Small intestine (tissue), 7 donors: ENCODE measurements around the gene MRPL20. TPM values are rescaled to one million over a fixed set of nuclear protein-coding genes. Genes with fewer than 3 reads are reported as not detected.
A peak's percentile ranks its signal among the peaks of the same experiment; 100 is the strongest.
"Not testable (repeated sequence)": the region's sequence is repeated elsewhere in the genome, so short reads cannot be mapped to it uniquely, and the experiment has no call there.

Experiments
- DNase-seq, 2 donors: peaks; one replicate each; pipeline versions ENCODE4 v3.0.0 to v3.0.0-alpha.2; 2013
- FAIRE-seq: peaks from 2 replicates; lab custom pipeline; 2012; peaks lifted over from hg19 to GRCh38; lab: Jason Lieb, UNC
- H3K27ac ChIP-seq, 3 donors: one replicate each; pipeline ENCODE4 v1.5.1; 2013; ENCODE audit warnings: low read length in 2 of 3, mild to moderate bottlenecking in 2 of 3, control low read depth in 1 of 3, inconsistent platforms in 1 of 3, low read depth in 1 of 3, moderate library complexity in 1 of 3
- H3K27me3 ChIP-seq, 3 donors: one replicate each; pipeline ENCODE4 v1.6.1; 2013; ENCODE audit warnings: low read length in 3 of 3, inconsistent platforms in 1 of 3; ENCODE audit not compliant: control insufficient read depth in 3 of 3, insufficient read depth in 3 of 3
- H3K36me3 ChIP-seq, 3 donors: one replicate each; pipeline ENCODE4 v1.6.1; 2013; ENCODE audit warnings: low read length in 3 of 3, inconsistent platforms in 1 of 3, low read depth in 1 of 3, mild to moderate bottlenecking in 1 of 3, moderate library complexity in 1 of 3; ENCODE audit not compliant: control insufficient read depth in 3 of 3, insufficient read depth in 2 of 3
- H3K4me1 ChIP-seq, 3 donors: one replicate each; pipeline ENCODE4 v1.6.1; 2013; ENCODE audit warnings: low read length in 2 of 3, inconsistent platforms in 1 of 3, low read depth in 1 of 3, mild to moderate bottlenecking in 1 of 3, moderate library complexity in 1 of 3; ENCODE audit not compliant: control insufficient read depth in 3 of 3, insufficient read depth in 2 of 3
- H3K4me3 ChIP-seq, 3 donors: one replicate each; pipeline ENCODE4 v1.5.1; 2013; ENCODE audit warnings: low read length in 3 of 3, control low read depth in 1 of 3, inconsistent platforms in 1 of 3, low read depth in 1 of 3, mild to moderate bottlenecking in 1 of 3, moderate library complexity in 1 of 3
- H3K9me3 ChIP-seq, 2 donors: one replicate each; pipeline ENCODE4 v1.6.1; 2013; ENCODE audit warnings: low read depth in 1 of 2, low read length in 1 of 2; ENCODE audit not compliant: control insufficient read depth in 2 of 2, insufficient read depth in 1 of 2
- WGBS, 3 donors: extraction: QIAGEN DNeasy Blood & Tissue Kit; methylation state at CpG; one replicate each; pipeline ENCODE4 v1.1.7; 2013; 5-methylcytosine and 5-hydroxymethylcytosine counted together
- polyA plus RNA-seq, 4 donors: library from polyadenylated mRNA; stranded (reverse) in 3 of 4; unstranded in 1 of 4; fragments of 200-250 nt in 3 of 4; fragments of 120-200 nt in 1 of 4; gene quantifications; one replicate each; pipeline versions ENCODE4 v1.2.1 to v1.2.3, GENCODE V29; 2013
- donor health status: healthy with polysubstance abuse.
- donor health status: control.
- donor health status: control.
- donor health status: Bipolar disorder and iron deficiency.
- donor health status: healthy.

MRPL20 gene
- polyA plus RNA-seq, 4 donors: 135 to 221 (median 167) TPM

DNA sequence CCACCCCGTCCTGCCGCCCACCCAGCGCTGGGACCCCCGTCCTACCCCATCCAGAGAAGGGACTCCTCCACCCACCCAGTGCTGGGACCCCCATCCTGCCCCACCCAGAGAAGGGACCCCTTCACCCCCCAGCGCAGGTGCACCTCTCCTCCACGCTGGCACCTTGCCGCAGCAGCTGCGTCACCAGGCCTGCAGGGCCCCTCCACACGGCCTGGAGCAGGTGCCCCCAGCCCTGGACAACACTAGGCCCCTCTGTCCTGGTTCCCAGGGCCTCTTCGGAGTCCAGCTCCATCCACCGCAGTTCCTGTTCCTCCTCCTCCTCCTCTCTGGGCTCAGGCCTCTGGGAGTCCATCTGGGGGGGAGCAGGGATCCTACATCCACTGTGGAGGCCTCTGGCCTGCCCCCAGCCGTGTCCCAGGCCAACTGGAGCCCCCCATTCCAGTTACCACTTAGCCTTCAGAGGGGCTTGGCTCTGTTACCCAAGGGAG, 13.6 kb upstream of the MRPL20 start:
- 77 to 81% (median 81%) methylated on average over 8 to 12 of the region's 12 CpGs for WGBS, 3 donors
- no peak for DNase-seq

GRCh38 chr1:1419813-1420653, 12.9 kb upstream of the MRPL20 start:
- DNase-seq (peak in 1 of 2 donors; percentile 56), FAIRE-seq (no peak)
- Histone ChIP-seq H3K27ac (peak overlapping the region in 1 of 3 donors; percentile 24), H3K36me3 (no peaks in the 10 kb centered on the region), H3K9me3 (no peaks in the 10 kb centered on the region), H3K27me3 (peaks cover 1 to 15% (median 10%) of the 10 kb centered on the region in 3 donors), H3K4me3 (peak overlapping the region; percentile 0 to 23 (median 1)), H3K4me1 (no peaks in the 10 kb centered on the region)
- WGBS, 3 donors: 11 to 34% (median 19%) methylated on average over 33 to 112 of the region's 112 CpGs

More for the DNA sequence above, 13.6 kb upstream of the MRPL20 start:
- no peak overlapping the region for H3K27ac ChIP-seq
- FAIRE-seq: no peak
- H3K9me3 ChIP-seq: no peaks in the 10 kb centered on the region
- H3K4me3 ChIP-seq: no peak overlapping the region
- H3K36me3 ChIP-seq: no peaks in the 10 kb centered on the region
- H3K27me3 ChIP-seq: peaks cover 1 to 15% (median 10%) of the 10 kb centered on the region in 3 donors
- H3K4me1 ChIP-seq: peaks cover 0 to 2% (median 0%) of the 10 kb centered on the region in 3 donors

DNA sequence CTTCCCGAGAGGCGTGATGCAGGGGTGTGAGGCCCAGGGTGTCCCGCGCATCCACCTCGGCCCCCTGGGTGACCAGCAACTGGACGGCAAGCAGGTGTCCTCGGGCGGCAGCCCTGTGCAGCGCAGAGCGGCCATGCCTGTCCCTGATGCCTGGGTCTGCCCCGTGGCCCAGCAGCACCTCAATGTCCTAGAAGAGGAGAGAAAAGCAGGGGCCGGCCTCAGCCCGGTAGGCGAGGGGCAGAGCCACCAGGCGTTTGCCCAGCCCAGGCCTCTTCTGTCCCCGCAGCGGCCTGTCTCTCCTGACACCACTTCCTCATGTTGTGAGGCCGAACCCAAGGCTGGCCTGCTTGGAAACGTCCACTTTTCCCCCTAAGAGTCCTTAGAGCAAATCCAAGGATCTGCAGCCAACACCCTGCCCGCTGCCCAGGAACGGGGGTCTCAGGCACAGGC, 12.3 kb upstream of the MRPL20 start:
- 85 to 90% (median 88%) methylated on average over 21 of the region's 21 CpGs for WGBS, 3 donors
- peaks cover 1 to 15% (median 10%) of the 10 kb centered on the region in 3 donors for H3K27me3 ChIP-seq
- peak overlapping the region in 1 of 3 donors; percentile 24 for H3K27ac ChIP-seq
- peak overlapping the region in 1 of 3 donors; percentile 0 for H3K4me3 ChIP-seq
- no peaks in the 10 kb centered on the region for H3K4me1 ChIP-seq
- DNase-seq (no peak), FAIRE-seq (no peak)
- no peaks in the 10 kb centered on the region for H3K9me3 ChIP-seq
- H3K36me3 ChIP-seq: no peaks in the 10 kb centered on the region

DNA sequence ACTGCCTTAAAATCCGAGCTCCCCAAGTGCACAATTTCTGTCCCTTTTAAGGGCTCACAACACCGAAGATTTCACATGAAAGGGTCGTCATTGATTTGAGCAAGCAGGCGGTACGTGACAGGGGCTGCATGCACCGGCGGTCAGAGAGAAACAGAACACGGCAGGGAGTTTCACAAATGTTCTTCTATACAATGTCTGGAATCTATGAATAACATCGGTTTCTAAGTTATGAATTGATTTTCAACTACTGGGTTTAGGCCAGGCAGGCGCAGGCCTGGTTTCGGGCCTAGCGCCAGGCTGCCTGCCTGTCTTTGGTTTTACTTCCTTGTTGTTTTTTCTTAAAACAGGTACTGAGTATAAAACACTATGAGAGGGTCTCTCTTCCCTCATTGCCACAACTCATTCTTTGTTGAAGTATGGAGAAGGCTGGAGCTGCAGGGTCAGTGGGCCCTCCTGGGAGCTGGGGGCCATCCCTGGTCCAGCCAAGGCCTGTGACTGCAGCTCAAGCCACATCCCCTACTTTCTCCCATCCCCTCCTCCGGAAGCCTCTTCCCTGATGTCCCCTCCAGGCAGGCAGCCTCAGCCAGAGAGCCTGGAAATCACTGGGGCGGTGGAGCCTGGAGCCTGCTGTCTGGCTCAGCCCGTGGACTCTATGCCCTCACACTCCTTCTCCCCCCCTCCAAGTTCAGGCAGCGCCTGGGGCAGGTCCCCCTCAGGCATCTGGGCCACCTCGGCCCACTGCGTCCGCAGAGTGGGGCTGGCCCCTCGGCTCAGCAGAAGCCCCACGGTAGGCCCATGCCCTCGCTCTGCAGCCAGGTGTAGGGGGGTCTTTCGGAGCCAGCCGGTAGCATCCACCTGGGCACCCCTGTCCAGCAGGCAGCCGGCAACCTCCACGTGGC, 11.6 kb upstream of the MRPL20 start:
- Histone ChIP-seq H3K36me3 (no peaks in the 10 kb centered on the region), H3K27ac (no peak overlapping the region)
- 90 to 92% (median 91%) methylated on average over 24 to 26 of the region's 26 CpGs for WGBS, 3 donors

GRCh38 chr1:1417825-1418463, 10.9 kb upstream of the MRPL20 start:
- not testable (repeated sequence) for H3K9me3 ChIP-seq, H3K36me3 ChIP-seq, H3K4me1 ChIP-seq, FAIRE-seq, DNase-seq, H3K27ac ChIP-seq, H3K4me3 ChIP-seq
- WGBS, 3 donors: 78 to 86% (median 86%) methylated on average over 25 of the region's 25 CpGs
- H3K27me3 ChIP-seq: peaks cover 1 to 15% (median 10%) of the 10 kb centered on the region in 3 donors

More for the DNA sequence above, 11.6 kb upstream of the MRPL20 start:
- H3K9me3 ChIP-seq: no peaks in the 10 kb centered on the region
- H3K27me3 ChIP-seq: peaks cover 1 to 15% (median 10%) of the 10 kb centered on the region in 3 donors
- no peak for DNase-seq
- H3K4me1 ChIP-seq: no peaks in the 10 kb centered on the region
- H3K4me3 ChIP-seq: no peak overlapping the region
- FAIRE-seq: no peak

- H3K4me3 ChIP-seq, H3K36me3 ChIP-seq, H3K9me3 ChIP-seq, H3K27ac ChIP-seq, FAIRE-seq, H3K4me1 ChIP-seq, DNase-seq: not testable (repeated sequence)
- peaks cover 1 to 15% (median 10%) of the 10 kb centered on the region in 3 donors for H3K27me3 ChIP-seq
- WGBS, 3 donors: 83 to 87% (median 85%) methylated on average over 4 to 5 of the region's 5 CpGs
These were observed 10.3 kb upstream of the MRPL20 start for GRCh38 chr1:1417396-1417795.

- no peak for FAIRE-seq
- peaks cover 1 to 7% (median 6%) of the 10 kb centered on the region in 3 donors for H3K27me3 ChIP-seq
- peaks cover 0 to 4% (median 0%) of the 10 kb centered on the region in 3 donors for H3K36me3 ChIP-seq
- WGBS, 3 donors: 75 to 81% (median 76%) methylated on average over 13 of the region's 13 CpGs
- peaks cover 0 to 14% of the 10 kb centered on the region in 2 donors for H3K9me3 ChIP-seq
- no peaks in the 10 kb centered on the region for H3K4me1 ChIP-seq
- DNase-seq: no peak
- no peak overlapping the region for H3K27ac ChIP-seq
- H3K4me3 ChIP-seq: no peak overlapping the region
These were observed 8.7 kb upstream of the MRPL20 start for GRCh38 chr1:1415751-1416150.
